Vagina (tissue), 2 donors: ENCODE data around the gene SYNPO.

ENCODE experiments used
- CTCF ChIP-seq, 3 experiments: fragments of 450-650 bp in 2 of 3; fragments of 200-600 bp in 1 of 3; sonication (generic) in 1 of 3; IDR thresholded peaks; one replicate each; pipeline ENCODE4 v1.5.1; 2017 to 2019; ENCODE audit warnings: antibody characterized with exemption in 3 of 3, mild to moderate bottlenecking in 2 of 3, moderate library complexity in 2 of 3
- POLR2A ChIP-seq, 2 donors: fragments of 450-650 bp; IDR thresholded peaks; one replicate each; pipeline ENCODE4 v1.6.1; 2017; ENCODE audit warnings: antibody characterized with exemption in 2 of 2, mild to moderate bottlenecking in 2 of 2, moderate library complexity in 2 of 2

- TF ChIP-seq CTCF (IDR thresholded peaks at IDR 0.05): no peak
- no peak for TF ChIP-seq POLR2A (IDR thresholded peaks at IDR 0.05)
These were observed 48.7 kb downstream of the SYNPO start for GRCh38 chr5:150689120-150689519.
